Chondrocyte (in vitro differentiated cells): ENCODE data around the gene ADAM8. TPM values are rescaled to one million over a fixed set of nuclear protein-coding genes. Genes with fewer than 3 reads are reported as not detected.

Source experiments
- DNase-seq: peaks from one replicate; pipeline ENCODE4 v3.0.0; 2021; ENCODE audit warnings: mixed read lengths, low spot score
- H3K27ac Mint-ChIP-seq: one replicate; pipeline ENCODE4 v1.8.0; 2021; ENCODE audit warnings: mild to moderate bottlenecking, moderate library complexity, mixed read lengths; ENCODE audit not compliant: unreplicated experiment
- H3K27me3 Mint-ChIP-seq: 2 replicates; pipeline ENCODE4 v1.8.0; 2021; ENCODE audit warnings: low read depth, mixed read lengths
- H3K36me3 Mint-ChIP-seq: 2 replicates; pipeline ENCODE4 v1.8.0; 2021; ENCODE audit warnings: low read depth, mixed read lengths
- H3K4me1 Mint-ChIP-seq: 2 replicates; pipeline ENCODE4 v1.8.0; 2021; ENCODE audit warnings: low read depth, mild to moderate bottlenecking, mixed read lengths
- H3K4me3 Mint-ChIP-seq: one replicate; pipeline ENCODE4 v1.8.0; 2021; ENCODE audit warnings: mild to moderate bottlenecking, moderate library complexity, mixed read lengths; ENCODE audit not compliant: unreplicated experiment
- H3K9me3 Mint-ChIP-seq: 2 replicates; pipeline ENCODE4 v1.8.0; 2021; ENCODE audit warnings: low read depth, mixed read lengths
- total RNA-seq: library from RNA; stranded (reverse); gene quantifications from 3 replicates; pipeline ENCODE4 v1.2.1, GENCODE V29; 2021
- TF ChIP-seq, protein P1 (sequence below): fragments of 200-600 bp; sonication (generic); IDR thresholded peaks from 2 replicates; pipeline ENCODE4 v1.5.0; 2021; ENCODE audit warnings: antibody characterized with exemption, mild to moderate bottlenecking, moderate library complexity

Gene ADAM8
- total RNA-seq, 1 donor from 2014 or later: 1.3 TPM

- H3K9me3 Mint-ChIP-seq: no peaks in the 10 kb centered on the region
- H3K4me3 Mint-ChIP-seq: no peak overlapping the region
- peaks cover under 1% of the 10 kb centered on the region for H3K4me1 Mint-ChIP-seq
- TF ChIP-seq, protein P1, sequence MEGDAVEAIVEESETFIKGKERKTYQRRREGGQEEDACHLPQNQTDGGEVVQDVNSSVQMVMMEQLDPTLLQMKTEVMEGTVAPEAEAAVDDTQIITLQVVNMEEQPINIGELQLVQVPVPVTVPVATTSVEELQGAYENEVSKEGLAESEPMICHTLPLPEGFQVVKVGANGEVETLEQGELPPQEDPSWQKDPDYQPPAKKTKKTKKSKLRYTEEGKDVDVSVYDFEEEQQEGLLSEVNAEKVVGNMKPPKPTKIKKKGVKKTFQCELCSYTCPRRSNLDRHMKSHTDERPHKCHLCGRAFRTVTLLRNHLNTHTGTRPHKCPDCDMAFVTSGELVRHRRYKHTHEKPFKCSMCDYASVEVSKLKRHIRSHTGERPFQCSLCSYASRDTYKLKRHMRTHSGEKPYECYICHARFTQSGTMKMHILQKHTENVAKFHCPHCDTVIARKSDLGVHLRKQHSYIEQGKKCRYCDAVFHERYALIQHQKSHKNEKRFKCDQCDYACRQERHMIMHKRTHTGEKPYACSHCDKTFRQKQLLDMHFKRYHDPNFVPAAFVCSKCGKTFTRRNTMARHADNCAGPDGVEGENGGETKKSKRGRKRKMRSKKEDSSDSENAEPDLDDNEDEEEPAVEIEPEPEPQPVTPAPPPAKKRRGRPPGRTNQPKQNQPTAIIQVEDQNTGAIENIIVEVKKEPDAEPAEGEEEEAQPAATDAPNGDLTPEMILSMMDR: no peak
- peaks cover 4% of the 10 kb centered on the region for H3K36me3 Mint-ChIP-seq
- DNase-seq: peak; percentile 52
- H3K27me3 Mint-ChIP-seq: no peaks in the 10 kb centered on the region
- no peak overlapping the region for H3K27ac Mint-ChIP-seq
Measured at GRCh38 chr10:133313192-133313591, 36.5 kb upstream of the ADAM8 start.

DNA sequence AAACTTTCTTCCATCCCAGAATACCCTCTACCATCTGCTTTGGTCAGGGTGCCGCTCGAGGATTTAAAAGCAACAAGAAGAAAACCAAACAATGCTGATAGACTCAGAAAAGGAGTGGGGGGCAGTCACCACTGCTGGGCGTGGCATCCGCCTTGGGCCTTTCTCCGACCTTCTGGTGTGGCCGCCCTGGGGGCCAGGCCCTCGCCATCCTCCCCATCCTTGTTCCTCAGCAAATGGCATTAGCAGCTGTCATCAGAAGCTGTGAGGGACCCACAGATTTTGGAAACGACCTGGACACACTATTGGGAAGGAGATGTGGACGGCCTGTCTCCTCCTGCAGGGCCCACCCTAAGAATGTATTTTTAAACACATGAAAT, 36.1 kb upstream of the ADAM8 start:
- no peaks in the 10 kb centered on the region for H3K27me3 Mint-ChIP-seq
- peaks cover 5% of the 10 kb centered on the region for H3K36me3 Mint-ChIP-seq
- H3K4me1 Mint-ChIP-seq: peaks cover 5% of the 10 kb centered on the region
- no peak overlapping the region for H3K4me3 Mint-ChIP-seq
- peak; percentile 56 for DNase-seq
- H3K9me3 Mint-ChIP-seq: no peaks in the 10 kb centered on the region
- TF ChIP-seq, protein P1: no peak
- H3K27ac Mint-ChIP-seq: no peak overlapping the region

DNA sequence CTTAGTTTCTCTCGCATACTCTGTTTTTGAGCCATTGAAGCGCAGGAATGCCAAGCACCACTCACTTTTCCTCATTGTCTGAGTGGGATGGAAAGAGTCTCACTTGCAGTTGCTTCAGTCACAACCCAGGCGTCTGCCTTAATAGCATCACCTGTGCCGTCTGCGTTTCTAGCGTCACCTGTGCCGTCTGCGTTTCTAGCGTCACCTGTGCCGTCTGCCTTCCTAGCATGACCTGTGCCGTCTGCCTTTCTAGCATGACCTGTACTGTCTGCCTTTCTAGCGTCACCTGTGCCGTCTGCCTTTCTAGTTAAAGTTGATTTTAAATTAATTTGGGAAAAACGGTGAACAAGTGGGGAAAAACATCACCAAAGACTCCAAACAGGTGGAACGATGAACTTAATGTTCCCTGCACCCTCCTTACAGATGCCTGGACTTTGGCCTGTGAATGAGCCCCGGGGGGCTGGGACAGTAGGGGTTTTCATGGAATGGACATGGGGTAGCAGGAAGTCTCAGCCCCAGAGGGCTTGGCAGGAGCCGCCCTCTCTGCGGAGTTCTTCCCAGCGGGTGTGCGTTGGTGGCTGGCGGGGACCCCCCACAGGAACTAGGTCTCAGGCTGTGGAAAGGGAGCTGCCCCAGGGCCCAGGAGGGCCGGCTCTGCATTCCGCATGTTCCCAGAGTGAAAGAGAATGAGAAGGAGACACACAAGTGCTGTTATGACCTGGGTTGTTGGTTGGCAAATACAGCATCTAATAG, 35.5 kb upstream of the ADAM8 start:
- no peak overlapping the region for H3K27ac Mint-ChIP-seq
- TF ChIP-seq, protein P1: no peak
- no peaks in the 10 kb centered on the region for H3K9me3 Mint-ChIP-seq
- H3K4me3 Mint-ChIP-seq: no peak overlapping the region
- no peaks in the 10 kb centered on the region for H3K27me3 Mint-ChIP-seq
- peak; percentile 77 for DNase-seq
- peaks cover 5% of the 10 kb centered on the region for H3K36me3 Mint-ChIP-seq
- peaks cover 11% of the 10 kb centered on the region for H3K4me1 Mint-ChIP-seq

GRCh38 chr10:133311570-133311969, 34.9 kb upstream of the ADAM8 start:
- H3K36me3 Mint-ChIP-seq: peaks cover 5% of the 10 kb centered on the region
- peak; percentile 66 for DNase-seq
- no peaks in the 10 kb centered on the region for H3K9me3 Mint-ChIP-seq
- H3K27ac Mint-ChIP-seq: no peak overlapping the region
- H3K4me3 Mint-ChIP-seq: no peak overlapping the region
- TF ChIP-seq, protein P1: no peak
- peaks cover 17% of the 10 kb centered on the region for H3K4me1 Mint-ChIP-seq
- H3K27me3 Mint-ChIP-seq: no peaks in the 10 kb centered on the region

DNA sequence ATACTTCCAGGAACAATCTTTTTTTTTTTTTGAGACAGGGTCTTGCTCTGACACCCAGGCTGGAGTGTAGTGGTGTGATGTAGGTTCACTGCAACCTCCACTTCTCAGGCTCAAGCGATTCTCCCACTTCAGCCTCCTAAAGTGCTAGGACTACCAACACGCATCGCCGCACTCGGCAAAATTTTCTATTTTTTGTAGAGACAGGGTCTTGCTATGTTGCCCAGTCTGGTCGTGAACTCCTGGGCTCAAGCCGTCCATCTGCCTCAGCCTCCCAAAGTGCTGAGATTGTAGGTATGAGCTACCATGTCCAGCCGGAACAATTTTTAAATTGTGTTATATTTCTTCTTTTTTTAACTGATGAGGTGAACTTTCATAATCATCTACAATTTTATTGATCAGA, 34.1 kb upstream of the ADAM8 start:
- Mint-ChIP-seq H3K36me3 (peaks cover 5% of the 10 kb centered on the region), H3K27ac (no peak overlapping the region), H3K9me3 (no peaks in the 10 kb centered on the region), H3K4me1 (peaks cover 17% of the 10 kb centered on the region), H3K27me3 (no peaks in the 10 kb centered on the region), H3K4me3 (no peak overlapping the region)
- TF ChIP-seq, protein P1: no peak
- DNase-seq: peak; percentile 24
